ENCODE results near the gene RFX7.

The RFX7 gene

DNA sequence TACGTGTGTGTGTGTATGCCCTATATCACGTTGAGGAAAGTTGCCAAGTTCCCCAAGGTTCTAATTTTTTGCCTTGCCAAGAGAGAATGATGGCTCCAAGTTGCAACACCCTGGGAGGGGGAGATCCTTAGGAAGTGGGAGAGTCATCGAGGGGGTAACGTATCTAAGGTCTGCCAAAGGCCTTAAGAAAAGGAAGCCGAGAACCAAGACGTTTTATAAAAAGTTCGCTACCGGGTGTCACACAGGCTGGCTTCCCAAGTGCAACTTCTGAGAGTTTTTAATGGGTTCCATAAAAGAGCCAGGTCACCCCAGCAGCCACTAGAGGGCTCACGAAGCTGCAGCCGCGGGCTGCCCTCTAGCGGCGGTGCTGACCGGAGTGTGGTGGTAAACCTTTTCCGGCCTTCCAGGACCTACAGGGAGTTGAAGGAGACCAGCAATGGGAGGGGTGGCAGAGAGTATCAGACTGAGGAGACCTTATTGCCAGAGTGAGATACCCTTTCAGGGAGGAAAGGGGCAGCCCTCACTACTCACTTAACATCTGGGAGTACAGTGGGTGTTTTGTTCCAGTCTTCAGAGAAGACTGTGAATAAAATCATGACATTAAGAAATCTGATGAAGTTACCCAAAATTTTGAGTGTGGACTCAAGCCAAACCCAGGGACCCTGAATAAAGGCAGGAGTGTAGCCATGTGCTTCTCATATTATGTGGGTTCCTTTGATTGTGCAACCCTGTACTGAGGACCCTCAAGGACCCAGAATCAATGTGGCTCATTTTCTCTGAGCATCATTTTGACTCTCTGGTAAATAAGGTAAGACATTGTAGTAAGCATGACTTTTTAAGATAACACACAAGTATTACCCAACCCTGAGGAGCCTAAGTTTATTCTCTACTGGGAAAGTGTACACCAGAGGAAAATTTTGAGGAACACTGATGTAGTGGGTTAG is 2.5 kb upstream of the RFX7 start:
- TF ChIP-seq, protein P1, sequence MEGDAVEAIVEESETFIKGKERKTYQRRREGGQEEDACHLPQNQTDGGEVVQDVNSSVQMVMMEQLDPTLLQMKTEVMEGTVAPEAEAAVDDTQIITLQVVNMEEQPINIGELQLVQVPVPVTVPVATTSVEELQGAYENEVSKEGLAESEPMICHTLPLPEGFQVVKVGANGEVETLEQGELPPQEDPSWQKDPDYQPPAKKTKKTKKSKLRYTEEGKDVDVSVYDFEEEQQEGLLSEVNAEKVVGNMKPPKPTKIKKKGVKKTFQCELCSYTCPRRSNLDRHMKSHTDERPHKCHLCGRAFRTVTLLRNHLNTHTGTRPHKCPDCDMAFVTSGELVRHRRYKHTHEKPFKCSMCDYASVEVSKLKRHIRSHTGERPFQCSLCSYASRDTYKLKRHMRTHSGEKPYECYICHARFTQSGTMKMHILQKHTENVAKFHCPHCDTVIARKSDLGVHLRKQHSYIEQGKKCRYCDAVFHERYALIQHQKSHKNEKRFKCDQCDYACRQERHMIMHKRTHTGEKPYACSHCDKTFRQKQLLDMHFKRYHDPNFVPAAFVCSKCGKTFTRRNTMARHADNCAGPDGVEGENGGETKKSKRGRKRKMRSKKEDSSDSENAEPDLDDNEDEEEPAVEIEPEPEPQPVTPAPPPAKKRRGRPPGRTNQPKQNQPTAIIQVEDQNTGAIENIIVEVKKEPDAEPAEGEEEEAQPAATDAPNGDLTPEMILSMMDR (IDR thresholded peaks at IDR 0.05): peak; percentile 99
- Mint-ChIP-seq H3K27me3 (ENCODE audit: low read depth, poor library complexity) (no peaks in the 10 kb centered on the region), H3K36me3 (ENCODE audit: low read depth) (peaks cover 4% of the 10 kb centered on the region), H3K27ac (peak overlapping the region; percentile 11), H3K4me3 (peak overlapping the region; percentile 87), H3K9me3 (no peaks in the 10 kb centered on the region), H3K4me1 (peaks cover 75% of the 10 kb centered on the region)
- DNase-seq: peak; percentile 88

DNA sequence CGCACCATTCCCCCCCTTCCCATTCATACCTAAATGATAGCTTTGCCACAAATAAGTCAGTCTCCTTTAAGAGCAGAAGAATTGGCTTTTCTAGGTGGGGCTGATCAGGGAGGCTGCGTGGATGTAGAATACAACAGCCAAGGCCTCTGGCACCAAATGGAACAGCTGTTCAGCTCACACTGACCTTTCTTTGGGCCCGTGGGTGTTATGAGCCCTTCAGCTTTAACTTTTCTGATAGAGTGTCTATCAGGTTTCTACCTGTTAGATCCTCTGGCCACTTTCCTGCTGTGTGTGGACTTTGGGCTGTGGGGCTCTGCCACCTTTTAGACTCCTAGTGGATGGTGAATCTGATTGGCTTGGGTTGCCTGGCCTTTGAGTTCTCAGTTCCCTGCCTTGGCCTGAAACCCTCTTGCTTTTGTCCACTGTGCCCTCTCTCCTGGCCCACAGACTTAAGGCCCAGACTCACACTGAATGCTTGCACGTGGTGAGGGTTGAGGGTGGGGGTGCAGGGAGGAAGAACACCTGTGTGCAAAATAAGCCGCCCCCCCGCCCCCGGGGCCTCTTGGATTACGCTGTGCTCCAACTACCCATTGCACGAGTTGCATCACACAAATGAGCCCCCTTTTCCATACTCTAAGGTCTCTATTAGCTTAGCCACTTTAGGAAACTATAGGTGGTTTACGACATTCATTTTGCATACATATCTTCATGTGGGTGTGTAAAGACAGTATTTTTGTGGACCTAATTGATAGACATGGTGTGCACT is 1.3 kb upstream of the RFX7 start:
- Mint-ChIP-seq H3K36me3 (ENCODE audit: low read depth) (peaks cover 9% of the 10 kb centered on the region), H3K27me3 (ENCODE audit: low read depth, poor library complexity) (no peaks in the 10 kb centered on the region), H3K27ac (peak overlapping the region; percentile 91), H3K9me3 (peaks cover 5% of the 10 kb centered on the region), H3K4me3 (peak overlapping the region; percentile 87), H3K4me1 (peaks cover 68% of the 10 kb centered on the region)
- peak; percentile 18 for DNase-seq
- TF ChIP-seq, protein P1 (IDR thresholded peaks at IDR 0.05): no peak

DNA sequence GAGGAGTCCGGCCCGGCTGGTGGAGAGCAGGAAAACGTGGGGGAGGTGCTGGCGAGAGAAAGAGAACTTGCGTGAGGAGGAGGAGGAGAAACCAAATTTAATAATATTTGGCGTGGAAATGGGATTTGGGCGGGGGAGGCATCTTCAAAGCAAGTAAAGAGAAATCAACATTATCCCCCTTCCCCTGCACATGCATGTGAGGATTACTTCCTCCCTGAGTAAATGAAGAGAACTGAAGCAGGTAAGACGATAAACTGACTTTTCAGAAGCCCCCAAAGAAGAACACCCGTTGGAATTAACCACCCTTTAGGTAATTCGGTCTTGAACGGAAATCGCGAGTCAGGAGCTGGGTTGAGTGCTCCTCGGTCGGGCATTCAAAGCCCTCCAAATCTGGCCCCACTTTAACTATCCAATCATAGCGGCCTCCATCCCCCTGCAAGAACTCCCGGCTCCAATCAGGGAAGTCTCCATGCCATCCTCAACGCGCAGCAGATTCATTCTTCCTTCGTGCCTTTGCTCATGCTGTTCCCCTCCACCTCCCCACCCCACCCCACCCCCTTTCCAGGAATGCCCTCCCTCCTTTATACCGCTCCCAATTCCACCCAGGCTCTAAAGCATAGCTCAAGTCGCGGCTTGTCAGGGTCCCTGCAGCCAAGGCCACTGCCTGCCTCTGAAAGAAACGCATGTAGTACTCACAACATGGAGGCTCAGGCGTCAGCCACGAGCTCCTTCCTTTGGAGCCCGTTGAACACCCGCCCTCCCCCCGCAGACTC is 545 bp upstream of the RFX7 start:
- peaks cover 12% of the 10 kb centered on the region for H3K9me3 Mint-ChIP-seq
- TF ChIP-seq, protein P1 (IDR thresholded peaks at IDR 0.05): no peak
- peak; percentile 41 for DNase-seq
- H3K4me1 Mint-ChIP-seq: peaks cover 65% of the 10 kb centered on the region
- no peaks in the 10 kb centered on the region for H3K27me3 Mint-ChIP-seq (ENCODE audit: low read depth, poor library complexity)
- H3K27ac Mint-ChIP-seq: peak overlapping the region; percentile 91
- H3K36me3 Mint-ChIP-seq (ENCODE audit: low read depth): peaks cover 17% of the 10 kb centered on the region
- H3K4me3 Mint-ChIP-seq: peak overlapping the region; percentile 87

DNA sequence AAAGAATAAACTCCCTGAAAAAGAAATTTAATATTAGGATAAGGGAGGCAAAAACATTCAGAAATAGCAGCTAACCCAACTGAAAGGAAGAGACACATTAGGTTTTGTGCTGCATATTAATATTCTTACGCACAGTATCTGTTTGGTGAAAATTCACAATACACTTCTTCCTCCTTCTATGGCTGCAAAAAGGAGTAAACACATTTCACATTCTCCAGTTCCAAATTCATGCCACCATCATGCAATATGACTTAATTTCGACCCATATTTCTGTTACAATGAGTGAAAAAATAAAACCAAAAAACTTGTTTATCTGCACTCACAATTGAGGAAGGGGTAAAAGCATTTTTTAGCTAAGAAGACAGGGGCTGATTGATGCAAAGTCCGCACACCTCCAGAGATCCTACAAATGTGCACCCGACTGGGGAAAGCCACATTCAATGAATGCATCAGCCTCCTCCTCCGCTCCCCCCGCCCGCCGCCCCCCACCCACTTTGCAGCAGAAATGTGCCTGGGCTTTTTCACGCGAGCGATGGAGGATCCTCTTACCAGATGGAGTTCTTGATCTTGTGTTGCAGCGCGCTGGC is 1.0 kb downstream of the RFX7 start:
- Mint-ChIP-seq H3K27me3 (ENCODE audit: low read depth, poor library complexity) (no peaks in the 10 kb centered on the region), H3K9me3 (peaks cover 26% of the 10 kb centered on the region), H3K4me3 (peak overlapping the region; percentile 99), H3K27ac (peak overlapping the region; percentile 94), H3K4me1 (peaks cover 50% of the 10 kb centered on the region), H3K36me3 (ENCODE audit: low read depth) (peaks cover 32% of the 10 kb centered on the region)
- DNase-seq: no peak
- TF ChIP-seq, protein P1 (IDR thresholded peaks at IDR 0.05): no peak

DNA sequence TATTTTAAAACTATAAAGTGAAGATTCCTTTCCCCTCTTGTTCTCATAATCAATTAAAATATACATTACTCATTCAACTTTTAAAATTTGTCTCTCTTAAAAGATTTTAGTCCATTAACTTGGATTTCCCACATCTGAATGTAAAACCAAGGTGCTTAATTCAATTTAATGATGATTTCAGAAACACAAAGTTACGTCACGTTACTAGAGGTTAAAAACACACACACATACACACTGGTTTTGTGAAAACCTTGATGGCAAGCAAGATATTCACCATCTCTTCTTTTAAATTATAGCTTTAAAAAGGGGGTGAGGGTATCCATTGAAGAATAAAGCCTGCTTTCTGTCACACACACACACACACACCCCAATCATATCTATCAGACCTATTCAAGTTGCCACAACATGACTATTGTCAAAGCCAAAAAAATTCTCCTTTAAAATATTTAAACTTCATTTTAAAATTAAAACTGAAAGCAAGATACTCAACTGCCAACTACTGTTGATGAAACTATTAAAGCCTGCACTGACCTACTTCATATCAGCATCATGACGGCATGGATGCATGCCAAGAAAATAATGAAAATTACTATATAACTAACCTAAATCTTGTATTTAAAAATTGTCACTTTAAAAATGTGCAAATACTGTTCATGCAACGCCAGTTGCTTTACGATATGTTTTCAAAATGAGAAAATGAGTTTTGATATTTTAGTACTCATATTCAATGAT is 2.1 kb downstream of the RFX7 start:
- Mint-ChIP-seq H3K27ac (no peak overlapping the region), H3K9me3 (peaks cover 37% of the 10 kb centered on the region), H3K4me1 (peaks cover 42% of the 10 kb centered on the region), H3K36me3 (ENCODE audit: low read depth) (peaks cover 43% of the 10 kb centered on the region), H3K27me3 (ENCODE audit: low read depth, poor library complexity) (no peaks in the 10 kb centered on the region), H3K4me3 (peak overlapping the region; percentile 99)
- TF ChIP-seq, protein P1 (IDR thresholded peaks at IDR 0.05): no peak
- DNase-seq: no peak

All from nephron progenitor cell (in vitro differentiated cells).